GM12872 (cell line): Measurements from ENCODE around the gene HDAC4.

Experiments
- CTCF ChIP-seq: IDR thresholded peaks from 3 replicates; pipeline ENCODE4 v1.5.1; 2011; ENCODE audit warnings: low read depth, mild to moderate bottlenecking, low read length, moderate library complexity; ENCODE audit not compliant: insufficient read depth

HDAC4 gene

GRCh38 chr2:239061121-239061666 is 339.6 kb downstream of the HDAC4 start:
- TF ChIP-seq CTCF, result no peak

DNA sequence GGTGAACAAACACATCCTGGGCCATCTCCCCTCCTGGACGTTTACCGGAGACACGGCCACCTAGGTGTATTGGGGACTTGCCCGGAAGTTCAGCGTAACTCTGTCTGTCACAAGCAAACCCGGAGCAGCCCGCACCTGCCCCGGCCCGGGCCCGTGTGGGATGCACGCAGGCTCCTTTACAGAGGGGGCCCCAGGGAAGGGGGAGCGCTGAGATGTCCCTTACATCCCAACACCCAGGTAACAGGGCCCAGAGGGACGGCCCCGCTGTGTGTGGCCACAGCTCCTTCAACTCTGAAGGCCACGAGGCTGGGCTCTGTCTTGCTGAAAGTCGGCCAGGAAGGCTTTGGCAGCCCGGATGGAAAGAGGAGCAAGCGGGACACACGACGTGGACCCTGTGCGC is 340.1 kb downstream of the HDAC4 start:
- no peak for TF ChIP-seq CTCF

DNA sequence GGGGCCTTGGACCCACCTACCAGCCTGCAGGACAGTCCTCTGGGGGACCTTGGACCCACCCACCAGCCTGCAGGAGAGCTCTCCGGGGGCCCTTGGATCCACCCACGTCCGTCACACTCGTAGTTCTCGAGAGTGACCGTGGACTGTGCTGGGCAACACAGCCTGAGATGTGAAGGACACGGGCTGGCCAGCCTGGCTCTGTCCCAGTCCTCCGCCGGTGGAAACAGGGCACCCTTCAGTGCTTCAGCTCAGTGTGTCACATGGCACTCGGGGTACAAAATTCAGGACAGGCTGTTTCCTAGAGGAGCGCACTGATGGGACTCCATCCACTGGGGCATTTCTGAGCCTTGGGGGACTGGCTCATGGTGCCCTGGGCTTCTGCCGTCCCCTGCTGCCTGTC is 341.0 kb downstream of the HDAC4 start:
- TF ChIP-seq CTCF, result no peak

GRCh38 chr2:239058766-239059165 is 342.1 kb downstream of the HDAC4 start:
- TF ChIP-seq CTCF, result no peak

DNA sequence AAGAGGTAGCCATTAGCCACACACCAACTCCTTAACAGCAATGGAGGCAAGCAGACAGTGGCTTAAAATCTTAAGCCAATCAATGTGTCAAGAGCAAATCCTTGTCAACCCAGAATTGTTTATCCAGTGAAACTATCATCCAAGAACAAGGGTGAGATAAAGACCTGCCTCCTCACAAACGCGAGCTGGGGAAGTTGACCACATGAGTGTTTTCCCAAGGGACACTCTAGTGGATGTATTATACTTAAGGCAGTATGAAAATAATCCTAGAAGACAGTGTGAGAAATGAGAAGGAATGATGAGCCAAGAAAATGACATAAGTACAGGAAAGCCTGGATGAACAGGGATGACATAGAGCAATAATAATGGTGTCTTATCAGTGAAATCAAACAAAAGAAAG is 343.3 kb downstream of the HDAC4 start:
- no peak for TF ChIP-seq CTCF

- TF ChIP-seq CTCF, result no peak
These were observed 344.2 kb downstream of the HDAC4 start for GRCh38 chr2:239056611-239057010.

DNA sequence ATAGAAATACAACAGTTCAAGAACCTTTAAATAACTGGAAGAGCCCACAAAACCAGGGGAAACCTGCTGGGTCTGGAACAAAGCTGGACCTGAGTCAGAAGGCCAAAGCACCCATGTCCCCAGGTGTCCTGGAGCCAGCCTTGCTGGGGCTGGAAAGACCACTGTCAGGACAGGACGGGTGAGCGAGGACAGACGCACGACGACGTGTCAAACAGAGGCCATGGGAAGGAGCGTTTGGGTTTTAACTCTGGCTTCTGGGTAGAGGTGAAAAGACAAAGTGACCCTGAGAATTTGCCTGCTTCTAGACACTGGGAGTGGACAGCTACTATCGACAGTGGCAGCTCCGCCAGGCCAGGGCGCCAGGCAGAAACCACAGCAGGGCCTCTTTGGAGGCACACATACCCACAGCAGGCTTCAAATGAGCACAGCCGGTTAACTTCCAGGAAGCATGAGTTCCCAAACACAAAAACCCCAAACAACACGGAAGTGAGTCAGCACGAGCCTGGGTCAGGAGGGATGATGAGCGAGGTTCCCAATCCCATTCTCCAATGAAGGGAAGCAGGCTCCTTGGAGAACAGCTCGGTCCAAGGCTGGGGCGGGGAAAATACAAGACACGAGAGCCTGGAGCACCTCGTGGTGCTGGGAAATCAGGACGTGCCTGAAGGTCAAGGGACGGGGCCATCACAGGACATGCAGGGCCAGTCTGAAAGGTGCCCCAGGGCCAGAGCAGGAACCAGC is 344.9 kb downstream of the HDAC4 start:
- no peak for TF ChIP-seq CTCF
